ENCODE measurements around the gene ZNF366.

ZNF366 gene

GRCh38 chr5:72518001-72518683 lies 10.9 kb upstream of the ZNF366 start:
- DNase-seq, result no peak

- no peak for DNase-seq
Observed at GRCh38 chr5:72516916-72517315, 9.7 kb upstream of the ZNF366 start.

- no peak for DNase-seq
Observed at GRCh38 chr5:72515211-72515610, 8.0 kb upstream of the ZNF366 start.

- DNase-seq, result no peak
Observed at GRCh38 chr5:72512593-72512860, 5.3 kb upstream of the ZNF366 start.

GRCh38 chr5:72511774-72512592 lies 4.8 kb upstream of the ZNF366 start:
- DNase-seq, result no peak

- DNase-seq, result no peak
Observed at GRCh38 chr5:72511366-72511765, 4.2 kb upstream of the ZNF366 start.

GRCh38 chr5:72510610-72511181 lies 3.5 kb upstream of the ZNF366 start:
- DNase-seq, result peak; percentile 64

- DNase-seq, result peak; percentile 50
Observed at GRCh38 chr5:72509401-72509800, 2.2 kb upstream of the ZNF366 start.

GRCh38 chr5:72508241-72509170 lies 1.3 kb upstream of the ZNF366 start:
- DNase-seq, result no peak

- DNase-seq, result no peak
Observed at GRCh38 chr5:72507907-72508238, 663 bp upstream of the ZNF366 start.

GRCh38 chr5:72506158-72506549 lies 1.1 kb downstream of the ZNF366 start:
- no peak for DNase-seq

- no peak for DNase-seq
Observed at GRCh38 chr5:72505539-72506157, 1.6 kb downstream of the ZNF366 start.

GRCh38 chr5:72505016-72505415 lies 2.2 kb downstream of the ZNF366 start:
- DNase-seq, result no peak

- no peak for DNase-seq
Observed at GRCh38 chr5:72503888-72504491, 3.2 kb downstream of the ZNF366 start.

GRCh38 chr5:72501488-72501887 lies 5.7 kb downstream of the ZNF366 start:
- DNase-seq, result no peak

- peak; percentile 62 for DNase-seq
Observed at GRCh38 chr5:72499730-72500129, 7.5 kb downstream of the ZNF366 start.

GRCh38 chr5:72499090-72499489 lies 8.1 kb downstream of the ZNF366 start:
- DNase-seq, result no peak

- no peak for DNase-seq
Observed at GRCh38 chr5:72498284-72498683, 8.9 kb downstream of the ZNF366 start.

GRCh38 chr5:72497823-72498222 lies 9.4 kb downstream of the ZNF366 start:
- no peak for DNase-seq

GRCh38 chr5:72495410-72495809 lies 11.8 kb downstream of the ZNF366 start:
- DNase-seq, result no peak

GRCh38 chr5:72494623-72495124 lies 12.5 kb downstream of the ZNF366 start:
- no peak for DNase-seq

GRCh38 chr5:72489536-72489935 lies 17.7 kb downstream of the ZNF366 start:
- DNase-seq, result no peak

Measured in right forelimb (tissue), 1 donor.